HG02870 (cell line): ENCODE measurements around the gene IARS1.

Experiments used
- ATAC-seq: cut with Tn5 transposase; IDR thresholded peaks from one replicate; pipeline ENCODE4 v1.9.1; 2021; ENCODE audit warnings: mild to moderate bottlenecking, moderate library complexity; ENCODE audit not compliant: unreplicated experiment

Gene IARS1

GRCh38 chr9:92247296-92247695, 46.2 kb downstream of the IARS1 start:
- no peak for ATAC-seq

- ATAC-seq, result no peak
These were observed 48.3 kb downstream of the IARS1 start for GRCh38 chr9:92245005-92245797.
